ENCODE results near the gene UBAP2L.

Gene UBAP2L

DNA sequence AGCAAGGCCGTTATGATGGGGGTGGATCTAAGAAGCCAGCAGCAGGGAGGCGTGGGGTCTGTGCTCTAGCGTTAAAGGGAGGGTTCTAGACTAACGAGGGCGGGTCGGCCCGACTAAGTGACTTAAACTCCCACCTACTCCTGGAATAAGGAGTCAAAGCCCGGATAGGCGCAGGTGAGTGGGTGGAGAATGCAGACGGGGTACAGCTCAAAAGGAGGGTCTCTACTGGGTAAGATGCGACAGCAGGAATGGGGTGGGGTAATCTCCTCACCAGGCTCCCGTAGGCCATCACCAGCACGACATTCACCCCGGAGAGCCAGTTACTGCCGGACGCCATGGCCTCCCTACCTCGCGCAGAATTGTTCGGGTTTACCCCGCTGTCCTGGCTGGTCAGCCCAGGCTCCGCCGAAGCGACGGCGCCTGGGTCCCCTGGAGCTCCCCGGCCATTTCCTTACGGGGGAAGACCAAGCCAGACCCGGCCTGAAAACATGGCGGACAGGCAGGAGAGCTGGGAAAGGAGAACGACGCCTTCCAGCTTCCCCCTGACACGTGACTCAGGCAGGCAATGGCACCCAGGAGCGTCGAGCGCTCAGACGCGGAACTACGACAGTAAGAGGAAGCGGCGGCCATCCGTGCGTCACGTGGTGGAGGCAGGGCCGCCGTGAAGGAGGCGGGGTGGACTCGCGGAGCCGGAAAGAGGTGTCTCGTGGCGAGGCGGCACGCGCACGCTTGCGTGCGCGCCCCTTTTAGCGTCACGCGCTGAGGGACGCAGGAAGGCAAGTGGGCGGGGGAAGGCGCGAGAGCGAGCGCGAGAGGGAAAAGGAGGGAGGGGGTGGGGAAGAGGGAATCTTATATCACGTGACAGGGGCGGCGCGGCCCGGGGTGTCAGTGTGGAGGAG is at the start of gene UBAP2L:
Gene UBAP2L, plus strand, starts transcription at position 885 of the 899 bp plus-strand sequence. CDS start 4,169 bp downstream, outside the sequence.
- peak; percentile 88 to 100 (median 98) for DNase-seq

DNA sequence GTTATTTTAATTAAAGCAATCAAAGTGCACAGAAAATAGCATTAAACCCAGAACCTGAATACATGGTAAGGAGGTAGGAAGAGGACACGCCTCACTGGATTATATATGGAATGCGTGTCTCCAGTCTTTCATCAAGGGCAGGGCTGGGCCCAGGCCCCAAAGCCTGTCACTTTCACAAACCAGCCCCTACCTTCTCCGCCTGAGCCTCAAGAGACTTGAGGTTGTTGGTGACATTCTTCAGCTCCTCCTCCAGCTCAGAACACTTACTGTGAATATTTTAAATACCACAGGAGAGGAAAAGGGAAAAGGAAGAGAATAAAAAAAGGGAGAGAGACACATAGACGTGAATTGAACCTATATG is 49.6 kb upstream of the UBAP2L start:
- DNase-seq, result no peak

DNA sequence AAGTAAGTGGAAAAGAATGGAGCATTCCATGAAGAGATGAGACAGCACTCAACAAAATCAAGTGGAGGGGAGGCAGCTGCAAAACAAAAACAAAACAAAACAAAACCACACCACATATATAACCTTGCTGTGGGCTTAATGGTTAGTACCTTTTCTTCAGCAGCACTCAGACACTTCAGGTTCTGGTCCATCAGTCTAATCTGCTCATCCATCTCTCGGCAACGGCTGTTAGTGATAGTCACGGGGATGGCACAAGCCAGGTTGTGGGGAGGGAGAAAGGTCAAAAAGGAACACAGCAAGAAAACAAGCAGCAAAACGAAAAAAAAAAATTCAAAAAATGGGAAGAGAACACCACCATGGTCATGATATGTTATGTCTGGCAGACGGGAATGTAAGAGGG is 48.9 kb upstream of the UBAP2L start:
- DNase-seq, result no peak

DNA sequence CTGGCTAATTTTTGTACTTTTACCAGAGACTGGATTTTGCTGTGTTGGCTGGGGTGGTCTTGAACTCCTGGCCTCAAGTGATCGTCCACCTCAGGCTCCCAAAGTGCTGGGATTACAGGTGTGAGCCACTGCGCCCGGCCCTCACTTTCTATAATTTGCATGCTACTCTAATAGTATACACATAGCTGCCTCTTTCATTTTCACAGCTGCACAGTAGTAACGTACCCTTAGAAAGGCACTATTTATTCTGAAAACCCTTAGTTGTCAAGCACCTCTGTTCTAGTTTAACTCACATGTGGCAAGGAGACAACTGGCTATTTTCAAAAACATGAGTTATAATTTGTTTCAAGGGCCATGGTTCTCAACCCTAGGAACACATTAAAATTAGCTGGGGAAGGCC is 46.1 kb upstream of the UBAP2L start:
- no peak for DNase-seq

- no peak for DNase-seq
Observed at GRCh38 chr1:154176337-154176736, 44.4 kb upstream of the UBAP2L start.

DNA sequence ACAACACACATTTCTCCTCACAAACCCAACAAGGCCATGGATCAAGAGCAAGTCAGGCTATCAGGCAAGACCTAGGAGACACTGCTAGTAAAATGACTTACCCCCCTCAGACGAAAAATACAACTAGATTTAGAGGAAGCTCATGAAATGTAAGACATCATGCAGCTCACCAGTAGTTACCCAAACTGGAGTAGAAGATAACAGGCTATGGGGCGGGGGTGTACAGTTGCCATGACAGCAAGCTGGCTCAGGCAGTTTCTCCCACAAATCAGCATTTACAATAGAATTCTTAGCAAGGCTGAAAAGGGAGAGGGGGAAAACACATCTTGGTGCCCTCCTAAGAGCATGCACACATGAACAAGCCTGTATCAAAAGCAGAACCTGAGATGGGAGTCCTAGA is 42.7 kb upstream of the UBAP2L start:
- DNase-seq, result no peak

- no peak for DNase-seq
Observed at GRCh38 chr1:154178911-154179811, 41.6 kb upstream of the UBAP2L start.

DNA sequence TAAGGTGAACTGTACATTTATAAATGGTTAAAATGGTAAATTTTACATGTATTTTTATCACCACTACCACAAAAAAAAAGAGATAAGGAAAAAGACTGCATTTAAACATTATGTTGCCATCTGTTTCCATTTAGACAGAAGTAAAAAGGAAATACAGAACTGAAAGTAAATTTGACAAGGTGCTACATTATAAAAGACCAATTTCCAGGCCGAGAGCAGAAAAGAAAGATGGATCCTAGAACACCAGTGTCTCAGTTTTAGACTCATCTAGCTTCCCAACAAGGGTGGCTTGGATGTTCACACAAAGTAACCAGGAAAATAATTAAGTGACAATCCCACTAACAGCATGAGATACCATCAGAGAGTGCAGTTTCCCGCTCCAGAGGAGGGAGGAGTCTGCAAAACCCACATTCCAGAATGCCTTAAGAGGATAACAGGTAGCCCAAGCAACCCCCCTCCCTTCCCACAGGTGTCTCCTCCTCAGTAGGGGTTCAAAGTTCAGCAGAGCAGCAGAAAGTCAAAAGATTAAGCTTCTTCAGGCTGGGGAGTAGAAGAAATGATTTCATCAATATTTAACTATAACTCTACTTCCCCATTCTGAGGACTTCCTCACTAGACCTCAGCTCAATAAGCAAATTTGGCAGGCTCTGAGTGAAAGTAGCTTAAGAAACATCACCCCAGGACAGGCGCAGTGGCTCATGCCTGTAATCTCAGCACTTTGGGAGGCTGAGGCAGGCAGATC is 40.6 kb upstream of the UBAP2L start:
- no peak for DNase-seq

GRCh38 chr1:154181944-154182343 is 38.8 kb upstream of the UBAP2L start:
- DNase-seq, result no peak

DNA sequence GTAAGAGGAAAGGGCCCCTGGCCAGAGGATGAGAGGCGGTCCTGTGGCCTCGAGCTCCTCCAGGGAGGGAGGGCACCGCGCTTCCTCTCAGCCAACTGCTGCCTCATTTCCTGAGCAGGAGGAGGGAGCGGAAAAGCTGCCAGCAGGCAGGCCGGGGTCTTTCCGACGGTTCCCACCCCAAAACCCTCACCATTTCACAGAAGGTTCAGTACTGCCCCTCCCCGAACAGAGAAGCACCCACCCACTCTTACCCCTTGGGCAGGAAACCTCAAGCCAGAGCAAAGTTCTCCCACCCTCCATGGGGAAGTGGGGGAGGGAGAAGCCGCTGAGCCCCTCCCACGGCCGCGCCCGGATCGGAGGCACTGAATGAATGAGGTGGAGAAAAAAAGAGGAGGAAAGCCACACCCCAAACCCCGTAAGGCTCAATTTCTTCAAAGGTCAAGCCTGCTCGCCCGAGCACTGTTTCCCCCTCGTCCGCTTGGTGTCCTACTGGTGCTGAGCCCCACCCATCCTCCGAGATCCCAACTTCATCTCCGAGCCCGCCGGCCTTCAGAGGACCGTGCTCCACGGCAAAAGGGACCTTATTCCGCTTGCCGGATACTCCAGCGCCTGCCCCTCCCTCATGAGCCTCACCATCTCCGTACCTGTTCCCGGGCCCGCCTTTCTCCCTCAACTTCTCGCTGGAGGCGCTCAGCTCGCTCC is 38.3 kb upstream of the UBAP2L start:
- DNase-seq, result peak in 11 of 14 donors; percentile 32 to 80 (median 51)

- peak; percentile 16 to 97 (median 92) for DNase-seq
Observed at GRCh38 chr1:154183046-154183915, 37.5 kb upstream of the UBAP2L start.

DNA sequence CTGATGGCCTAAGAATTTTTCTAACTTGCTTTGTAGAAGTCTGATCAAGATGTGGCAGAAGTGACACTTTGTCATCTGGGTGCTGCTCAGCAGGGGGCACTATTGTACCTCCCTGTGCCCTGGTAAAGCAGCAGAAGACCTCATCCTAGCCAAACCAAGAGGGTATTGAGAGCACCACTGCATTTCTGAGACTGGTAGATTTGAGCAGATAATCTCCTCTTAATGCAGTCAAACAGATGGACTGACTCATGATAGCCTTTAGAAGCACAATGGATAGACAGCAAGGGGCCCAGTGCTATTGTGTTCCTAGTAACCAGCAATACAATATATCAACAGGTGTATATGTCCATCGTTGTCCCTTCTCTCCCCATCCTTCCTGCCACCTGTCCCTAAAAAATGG is 34.6 kb upstream of the UBAP2L start:
- no peak for DNase-seq

- DNase-seq, result no peak
Observed at GRCh38 chr1:154186852-154187501, 33.8 kb upstream of the UBAP2L start.

GRCh38 chr1:154190550-154190949 is 30.2 kb upstream of the UBAP2L start:
- no peak for DNase-seq

DNA sequence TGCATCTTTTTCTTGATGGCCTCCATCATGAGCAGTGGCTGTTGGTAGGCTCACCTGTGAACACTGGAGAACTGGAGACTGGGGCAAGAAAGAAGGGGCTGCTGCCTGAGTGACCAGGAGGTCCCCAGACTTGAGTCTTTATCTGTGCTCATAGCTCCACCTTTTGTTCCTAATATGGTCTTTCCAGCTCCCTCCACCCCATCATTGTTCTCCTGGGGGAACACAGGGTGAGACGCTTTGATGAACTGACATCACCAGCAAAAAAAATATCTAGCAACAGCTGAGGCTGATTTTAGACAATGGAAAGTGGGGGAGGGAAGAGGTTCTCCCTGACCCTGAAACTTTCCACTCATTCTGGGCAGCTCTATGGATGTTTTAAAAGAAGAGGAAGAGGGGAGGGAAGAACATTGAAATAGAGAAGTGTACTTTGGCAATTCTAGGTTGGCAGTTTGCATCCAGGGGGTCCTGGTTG is 28.7 kb upstream of the UBAP2L start, which contains the start of gene TPM3:
Gene TPM3, minus strand, starts transcription at position 111 of the 472 bp plus-strand sequence. Its CDS starts 82 bp downstream, at position 29.
- DNase-seq, result no peak

DNA sequence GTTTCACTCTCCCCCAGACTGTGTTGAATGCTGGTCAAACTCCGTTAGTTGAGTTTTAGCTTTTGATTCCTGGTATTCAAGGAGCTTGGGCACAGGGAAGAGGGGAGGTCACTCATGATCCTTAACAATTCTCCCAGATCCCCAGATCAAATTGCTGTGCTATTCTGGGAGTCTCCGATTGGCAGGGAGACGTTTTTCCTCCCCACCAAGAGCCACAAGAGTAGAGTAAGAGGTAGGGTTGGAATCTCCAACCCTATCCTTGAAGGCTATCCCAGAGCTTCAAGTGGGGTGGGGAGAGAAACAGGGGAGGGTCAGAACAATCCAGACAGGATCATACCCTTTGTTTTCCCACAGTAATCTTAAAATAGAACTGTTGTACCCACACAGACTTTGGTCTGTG is 28.3 kb upstream of the UBAP2L start:
- no peak for DNase-seq

GRCh38 chr1:154193821-154194220 is 26.9 kb upstream of the UBAP2L start:
- no peak for DNase-seq

- DNase-seq, result peak in 1 of 14 donors; percentile 20
Observed at GRCh38 chr1:154198756-154199562, 21.8 kb upstream of the UBAP2L start.

DNA sequence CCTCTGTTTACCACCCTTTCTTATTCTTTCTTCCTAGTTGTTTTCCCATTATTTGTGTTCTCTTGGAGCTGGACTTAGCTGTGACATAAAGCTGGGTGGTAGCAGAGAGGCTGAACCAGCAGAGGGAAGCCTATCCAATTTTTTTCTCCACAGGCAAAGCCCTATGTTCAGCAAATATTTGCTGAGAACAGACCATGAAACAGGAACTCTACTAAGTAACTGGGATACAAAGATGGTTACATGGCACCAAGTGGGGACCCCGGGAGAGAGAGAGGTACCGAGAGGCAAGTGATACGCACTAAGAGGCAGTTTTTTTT is 21.2 kb upstream of the UBAP2L start:
- no peak for DNase-seq
